Fibroblast of skin of left quadriceps (primary cell): ENCODE measurements around the gene PRPF19.

Source experiments
- DNase-seq, 2 experiments: peaks; one replicate each; pipeline ENCODE4 v3.0.0-alpha.2; 2013; ENCODE audit warnings: low read depth in 2 of 2

PRPF19 gene

DNA sequence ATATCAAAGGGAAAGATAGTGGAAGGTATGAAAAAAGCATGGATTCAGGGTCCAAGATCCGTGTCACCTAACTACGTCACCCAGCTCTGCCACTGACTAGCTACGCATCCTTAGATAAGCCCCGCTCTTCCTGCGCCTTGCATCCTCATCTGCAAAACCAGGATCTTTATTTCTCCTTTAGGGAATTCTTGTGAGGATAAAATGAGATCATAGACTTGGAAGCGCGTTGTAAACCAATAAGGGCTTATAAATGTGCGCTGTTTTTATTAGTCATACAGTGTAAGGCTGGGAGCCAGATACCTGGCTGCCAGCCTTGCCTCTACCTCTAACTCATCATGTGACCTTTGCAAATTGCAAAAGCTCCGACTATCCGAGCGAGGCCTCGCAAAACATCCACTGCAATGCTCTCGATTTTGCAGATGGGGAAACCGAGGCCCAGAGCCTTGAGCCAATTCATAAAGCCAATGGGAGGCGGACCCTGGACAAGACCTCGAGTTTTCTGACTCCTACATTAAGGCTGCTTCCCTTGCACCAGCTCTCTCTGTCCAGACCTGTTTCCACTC, 753 bp downstream of the PRPF19 start:
- DNase-seq = no peak

- no peak for DNase-seq
These were observed 1.3 kb downstream of the PRPF19 start for GRCh38 chr11:60905047-60905446.

- DNase-seq = no peak
These were observed 3.8 kb downstream of the PRPF19 start for GRCh38 chr11:60902625-60903024.

DNA sequence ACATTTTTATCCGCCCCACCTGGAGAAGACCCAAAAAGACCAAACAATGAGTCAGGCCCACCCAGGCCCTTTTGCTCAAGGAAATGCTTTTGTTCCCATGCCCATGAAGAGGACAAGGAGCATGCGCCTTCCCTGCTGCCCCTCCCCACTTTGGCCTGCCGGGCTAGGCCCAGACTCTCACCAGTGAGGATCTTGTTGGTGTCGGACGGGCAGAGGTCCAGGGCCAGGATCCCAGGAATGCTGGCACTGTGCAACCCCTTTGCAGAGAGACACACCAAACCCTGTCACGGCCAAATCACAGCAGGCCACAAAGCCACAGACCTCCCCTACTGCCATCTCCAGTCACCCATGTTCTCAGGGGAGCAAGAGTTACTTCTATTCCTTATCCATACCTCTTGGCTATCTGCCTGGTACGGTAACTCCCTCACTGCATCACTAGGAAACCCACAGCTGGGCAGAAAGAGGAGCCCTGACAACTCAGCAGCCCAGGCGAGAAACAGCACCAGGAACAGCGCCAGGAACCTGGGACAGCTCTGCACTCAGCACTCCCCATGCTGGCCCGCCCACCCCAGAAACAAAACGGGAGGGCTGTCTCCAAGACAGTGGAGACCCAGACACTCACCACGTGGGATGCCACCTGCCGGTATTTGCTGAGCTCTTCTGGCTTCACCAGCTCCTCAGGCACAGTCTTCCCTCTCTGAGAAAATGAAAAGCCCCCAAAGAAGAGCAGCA, 5.5 kb downstream of the PRPF19 start:
- no peak for DNase-seq

DNA sequence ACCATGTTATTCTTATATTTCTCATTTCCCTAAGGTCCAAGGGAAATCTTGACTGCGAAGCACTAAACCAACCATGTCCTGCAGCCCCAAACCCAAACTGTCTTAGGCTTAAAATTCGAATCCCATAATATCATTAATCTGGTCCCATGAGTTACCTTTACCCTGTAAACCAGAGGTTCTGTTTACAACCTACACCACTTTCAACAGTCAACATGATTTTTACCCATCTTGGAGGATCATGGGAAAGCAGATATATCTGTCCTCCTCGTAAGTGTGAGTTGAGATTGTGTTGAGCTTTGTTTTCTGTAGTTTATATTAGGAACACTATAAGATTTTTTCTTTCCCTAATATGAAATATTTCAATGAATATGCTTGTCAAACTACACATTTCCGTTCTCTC, 6.4 kb downstream of the PRPF19 start:
- no peak for DNase-seq

DNA sequence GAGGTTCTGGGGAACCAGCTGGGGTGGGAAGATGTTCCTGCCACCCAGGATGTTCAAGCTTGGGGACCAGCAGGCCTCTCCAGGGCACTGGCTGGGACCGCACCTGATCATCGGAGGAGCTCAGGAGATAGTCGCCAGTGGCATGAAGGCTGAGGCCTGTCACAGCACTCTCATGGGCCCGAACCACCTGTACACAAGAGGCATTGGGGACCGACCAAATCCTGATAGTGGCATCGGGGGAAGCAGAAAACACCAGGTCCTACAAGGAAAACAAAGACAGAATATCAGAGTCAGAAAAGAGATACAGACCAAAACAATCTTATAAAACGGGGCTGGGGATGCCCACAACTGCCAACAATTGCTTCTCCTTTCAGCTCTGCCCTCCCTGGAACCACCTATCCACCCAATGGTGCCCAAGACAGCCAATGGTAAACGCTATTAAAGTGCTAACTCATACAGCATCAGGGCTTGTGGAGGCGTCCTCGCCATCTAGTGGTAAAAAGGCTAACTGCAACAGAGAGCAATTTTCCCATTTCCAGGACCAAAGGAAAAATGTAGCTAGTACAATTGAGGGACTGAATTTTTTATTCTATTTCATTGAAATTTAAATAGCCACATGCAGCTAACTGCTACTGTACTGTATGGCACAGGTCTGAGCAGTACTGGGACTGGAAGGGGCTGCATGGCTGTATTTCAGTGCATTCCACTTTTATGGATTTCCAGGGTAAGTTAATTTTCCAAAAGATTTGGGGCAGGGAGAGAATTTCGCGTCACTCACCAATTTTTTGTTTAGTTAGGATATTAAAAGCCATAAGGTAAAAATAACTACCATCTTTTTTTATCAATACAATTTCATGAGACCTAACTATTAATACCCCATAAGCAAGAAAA, 7.1 kb downstream of the PRPF19 start:
- no peak for DNase-seq

- DNase-seq = no peak
These were observed 8.9 kb downstream of the PRPF19 start for GRCh38 chr11:60897496-60897895.

DNA sequence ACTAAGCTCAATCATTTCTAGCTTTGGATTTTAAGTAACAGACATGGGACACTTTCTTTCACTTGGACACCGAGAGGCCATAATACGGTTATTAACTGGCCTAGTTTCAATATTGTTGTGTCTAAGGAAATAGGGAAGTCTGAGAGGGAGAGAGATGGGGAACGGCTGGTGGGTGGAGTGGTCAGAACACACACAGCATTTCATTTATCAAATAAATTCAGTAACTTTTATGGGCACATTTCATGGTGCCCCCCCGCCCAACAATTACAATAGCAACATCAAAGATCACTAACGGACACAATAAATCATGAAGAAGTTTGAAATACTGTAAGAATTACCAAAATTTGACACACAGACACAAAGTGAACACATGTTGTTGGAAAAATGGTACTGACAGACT, 10.7 kb downstream of the PRPF19 start:
- DNase-seq = no peak

GRCh38 chr11:60891103-60891741, 15.2 kb downstream of the PRPF19 start:
- no peak for DNase-seq

GRCh38 chr11:60890696-60891095, 15.7 kb downstream of the PRPF19 start:
- DNase-seq = no peak

DNA sequence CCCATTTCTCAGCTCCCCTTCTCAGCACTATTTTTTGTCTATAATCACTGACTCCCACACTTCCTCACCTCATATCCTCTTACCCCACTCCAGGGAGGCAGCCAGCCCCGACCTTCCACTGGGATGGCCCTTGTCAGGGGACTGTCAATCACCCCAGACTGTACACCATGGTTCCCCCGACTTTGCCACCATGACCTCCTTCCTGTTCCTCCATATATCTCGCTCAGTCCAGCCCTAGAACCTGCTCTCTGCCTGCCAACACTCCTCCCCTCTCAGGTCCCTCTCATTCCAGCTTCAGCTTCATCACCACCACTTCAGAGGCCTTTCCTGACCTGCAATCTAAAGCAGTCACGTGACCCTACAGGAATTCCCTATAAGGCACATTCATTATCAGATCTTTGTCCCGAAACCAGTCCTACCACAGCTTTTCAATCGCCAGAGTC, 16.5 kb downstream of the PRPF19 start:
- DNase-seq = no peak

- DNase-seq = no peak
These were observed 18.8 kb downstream of the PRPF19 start for GRCh38 chr11:60887556-60887955.

DNA sequence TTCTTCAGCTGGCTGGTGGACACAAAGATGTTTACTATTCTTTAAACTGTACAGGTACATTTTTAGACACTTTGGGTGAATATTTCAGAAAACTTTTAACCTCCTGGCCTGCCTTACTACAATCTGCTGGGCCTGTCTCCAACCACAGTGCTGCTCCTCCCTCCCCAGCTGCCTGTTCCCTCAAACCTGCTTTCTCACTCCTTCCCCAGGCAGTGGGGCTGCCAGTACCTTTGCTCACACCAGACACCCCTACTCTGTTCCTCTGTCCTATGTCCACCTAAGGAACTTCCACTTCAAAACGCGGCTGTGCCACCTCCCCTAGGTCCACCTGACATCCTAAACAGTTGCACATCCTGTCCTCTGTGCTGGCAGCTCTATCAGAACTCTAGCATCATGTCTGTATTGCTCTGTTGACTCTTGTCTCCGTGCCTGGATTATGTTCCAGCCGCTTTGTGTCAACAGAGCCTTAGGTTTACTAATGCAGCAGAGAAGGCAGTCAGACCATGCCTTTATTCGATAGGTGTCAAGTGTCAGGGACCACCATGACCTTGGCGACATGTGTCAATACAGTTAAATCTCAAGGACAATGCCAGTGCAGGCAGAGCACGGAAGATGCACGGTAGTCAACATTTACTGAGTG, 25.6 kb downstream of the PRPF19 start:
- DNase-seq = no peak

- no peak for DNase-seq
These were observed 26.3 kb downstream of the PRPF19 start for GRCh38 chr11:60879971-60880588.

- DNase-seq = no peak
These were observed 27.3 kb downstream of the PRPF19 start for GRCh38 chr11:60879104-60879503.

GRCh38 chr11:60878245-60879101, 27.9 kb downstream of the PRPF19 start:
- no peak for DNase-seq

DNA sequence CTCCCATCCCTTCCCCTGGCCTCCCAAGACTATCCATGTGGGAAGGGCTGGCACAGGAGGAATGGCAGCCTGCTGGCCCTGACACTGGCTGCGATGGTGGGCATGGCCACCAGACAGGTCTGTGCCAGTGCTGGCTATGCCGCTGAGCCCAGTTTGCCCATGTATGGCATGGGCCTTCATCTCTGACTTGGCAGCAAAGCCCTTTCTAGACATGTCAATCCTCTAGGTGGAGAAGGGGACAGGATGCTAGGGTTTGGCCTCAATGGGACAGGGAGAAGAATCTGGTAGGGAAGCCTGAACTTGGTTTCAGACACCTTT, 30.3 kb downstream of the PRPF19 start:
- no peak for DNase-seq

DNA sequence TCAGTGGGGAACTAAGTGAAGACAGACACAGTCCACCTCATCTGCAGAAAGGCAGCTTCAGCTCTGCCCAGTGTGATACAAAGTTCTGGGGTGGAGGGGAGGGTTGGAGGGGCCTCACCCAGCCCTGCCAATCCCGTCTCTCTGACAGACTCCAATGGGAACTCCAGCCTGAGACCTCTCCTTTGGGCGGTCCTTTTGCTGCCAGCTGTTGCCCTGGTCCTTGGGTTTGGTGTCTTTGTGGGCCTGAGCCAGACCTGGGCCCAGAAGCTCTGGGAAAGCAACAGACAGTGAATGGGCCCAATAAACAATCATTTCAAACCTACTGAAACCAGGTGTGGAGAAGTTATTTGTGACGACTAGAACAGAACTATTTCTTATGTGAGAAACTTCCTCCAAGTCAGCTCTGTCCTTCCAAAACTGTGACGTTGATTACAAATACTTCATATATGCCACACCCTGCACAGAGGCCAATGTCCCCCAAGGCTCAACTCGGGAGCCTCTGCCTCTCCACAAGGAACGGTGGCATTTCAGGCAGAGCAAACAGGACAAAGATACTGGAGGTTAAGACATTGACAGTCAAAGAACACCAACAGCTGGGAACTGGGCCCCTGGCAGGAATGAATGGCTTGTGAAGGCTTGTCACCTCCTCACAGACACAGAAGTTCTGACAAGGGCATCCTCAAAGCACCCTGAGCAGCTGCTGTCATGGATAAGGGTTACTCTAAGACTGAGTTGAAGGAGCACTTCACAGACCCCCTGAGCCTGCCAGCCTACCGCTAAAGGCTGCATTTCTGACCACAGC, 30.8 kb downstream of the PRPF19 start:
- DNase-seq = no peak
